Globus pallidus (tissue), 1 donor: ENCODE results near the gene CCNH.

Experiments used
- DNase-seq: peaks from one replicate; pipeline ENCODE4 v3.0.0-alpha.2; 2015; ENCODE audit warnings: low spot score

CCNH gene

GRCh38 chr5:87412630-87413342 lies at the start of gene CCNH:
TSS of gene CCNH (minus strand) at chr5:87412930. CDS start at chr5:87412794, 136 bp downstream.
- peak; percentile 99 for DNase-seq

GRCh38 chr5:87457706-87458105 lies 45.0 kb upstream of the CCNH start:
- DNase-seq = no peak

DNA sequence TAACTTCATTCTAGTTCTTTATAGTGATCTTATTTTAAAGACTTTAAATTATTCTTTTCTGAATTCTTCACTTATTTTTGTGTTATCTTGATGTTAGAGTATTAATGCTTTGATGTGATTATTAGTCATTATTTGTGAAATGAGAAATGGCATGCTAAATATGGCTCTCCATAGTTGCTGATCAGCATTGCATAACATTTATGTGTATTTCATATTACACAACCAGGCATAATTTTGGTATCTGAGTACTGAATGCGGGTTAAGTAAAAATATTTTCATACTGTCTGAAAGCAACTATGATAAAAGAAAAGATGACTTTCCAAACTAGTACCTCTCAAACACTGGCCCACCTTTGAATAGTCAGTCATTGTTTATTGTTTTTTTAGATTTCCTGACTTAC lies 41.1 kb upstream of the CCNH start:
- DNase-seq = no peak

DNA sequence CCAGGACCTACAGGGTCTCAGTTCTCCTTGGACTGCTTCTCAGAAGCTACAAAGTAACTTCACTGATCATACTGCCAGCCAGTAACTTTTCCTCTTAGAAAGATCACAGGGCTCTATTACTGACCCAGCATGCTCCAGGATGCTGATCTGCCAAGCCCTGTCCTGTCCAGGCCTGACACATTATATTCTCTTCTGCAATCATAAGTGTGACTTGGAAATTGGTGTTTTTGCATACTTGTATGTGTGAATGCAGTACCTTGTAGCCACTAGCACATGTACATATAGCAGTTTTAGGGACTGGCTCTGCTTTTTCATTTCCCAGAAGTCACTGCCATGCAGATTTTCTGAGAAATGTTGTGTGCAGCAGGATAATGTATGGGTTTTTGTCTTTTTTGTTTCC lies 40.1 kb upstream of the CCNH start:
- DNase-seq = no peak

GRCh38 chr5:87442419-87442818 lies 29.7 kb upstream of the CCNH start:
- no peak for DNase-seq

- DNase-seq = no peak
Measured at GRCh38 chr5:87438231-87438630, 25.5 kb upstream of the CCNH start.

DNA sequence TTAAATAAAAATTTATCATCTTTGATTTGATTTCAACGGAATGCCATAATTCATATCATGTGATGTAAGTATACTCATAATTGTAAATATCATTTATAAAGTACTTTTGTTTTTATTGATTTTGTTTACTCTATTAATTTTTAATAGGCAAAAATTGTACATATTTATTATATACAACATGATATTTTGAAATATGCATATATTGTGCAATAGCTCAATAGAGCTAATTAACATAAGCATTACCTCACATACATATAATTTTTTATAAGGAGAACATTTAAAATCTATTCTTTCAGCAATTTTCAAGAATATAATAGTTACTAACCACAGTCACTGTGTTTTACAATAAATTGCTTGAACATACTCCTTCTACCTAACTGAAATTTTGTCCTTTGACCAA lies 25.0 kb upstream of the CCNH start:
- no peak for DNase-seq

DNA sequence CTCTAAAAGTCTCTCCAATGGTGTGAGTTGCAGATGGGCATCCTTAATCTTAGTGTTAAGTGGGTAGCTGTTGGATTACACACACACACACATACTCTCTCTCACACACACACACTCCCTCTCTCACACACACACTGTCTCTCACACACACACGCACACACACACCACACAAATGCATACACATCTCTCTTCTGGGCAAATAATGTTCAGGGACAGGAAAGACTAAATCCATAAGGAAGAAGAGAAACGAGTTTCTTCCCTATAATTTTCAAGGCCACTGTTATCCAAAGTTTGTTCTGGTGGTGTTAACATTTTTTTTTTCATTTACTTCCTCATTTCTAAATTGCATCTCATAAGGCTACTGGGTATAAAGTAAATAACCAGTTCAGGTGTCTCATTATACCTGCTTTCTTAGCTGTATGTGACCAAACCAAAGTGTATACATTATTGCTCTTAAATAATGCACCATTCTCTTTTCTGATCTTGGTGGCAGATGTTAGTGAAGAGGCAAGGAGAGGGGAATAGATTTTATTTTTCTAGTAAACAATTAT lies 22.5 kb upstream of the CCNH start:
- DNase-seq = no peak

- no peak for DNase-seq
Measured at GRCh38 chr5:87434461-87434860, 21.7 kb upstream of the CCNH start.

- no peak for DNase-seq
Measured at GRCh38 chr5:87433945-87434344, 21.2 kb upstream of the CCNH start.

- DNase-seq = no peak
Measured at GRCh38 chr5:87432460-87432859, 19.7 kb upstream of the CCNH start.

- no peak for DNase-seq
Measured at GRCh38 chr5:87430863-87431457, 18.2 kb upstream of the CCNH start.

- DNase-seq = no peak
Measured at GRCh38 chr5:87423755-87424154, 11.0 kb upstream of the CCNH start.

DNA sequence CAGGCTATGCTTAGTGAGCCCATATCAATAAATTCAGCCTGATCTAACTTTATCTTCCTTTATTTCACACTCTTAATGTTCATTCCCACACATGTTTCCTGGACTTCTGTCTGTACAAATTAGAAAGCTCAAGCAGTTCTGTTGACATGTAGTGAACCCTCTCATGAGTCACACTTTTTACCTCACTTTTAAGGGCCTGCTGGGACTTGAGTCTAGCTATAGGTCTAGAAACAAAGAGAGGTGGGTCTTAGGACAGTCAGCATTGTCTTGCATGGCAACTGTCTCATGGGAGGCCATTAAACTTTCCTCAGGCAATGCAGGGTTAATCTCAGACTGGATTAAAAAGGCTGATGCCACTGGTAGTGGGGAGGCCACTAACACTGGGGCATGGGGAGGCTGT lies 8.6 kb upstream of the CCNH start:
- DNase-seq = no peak

DNA sequence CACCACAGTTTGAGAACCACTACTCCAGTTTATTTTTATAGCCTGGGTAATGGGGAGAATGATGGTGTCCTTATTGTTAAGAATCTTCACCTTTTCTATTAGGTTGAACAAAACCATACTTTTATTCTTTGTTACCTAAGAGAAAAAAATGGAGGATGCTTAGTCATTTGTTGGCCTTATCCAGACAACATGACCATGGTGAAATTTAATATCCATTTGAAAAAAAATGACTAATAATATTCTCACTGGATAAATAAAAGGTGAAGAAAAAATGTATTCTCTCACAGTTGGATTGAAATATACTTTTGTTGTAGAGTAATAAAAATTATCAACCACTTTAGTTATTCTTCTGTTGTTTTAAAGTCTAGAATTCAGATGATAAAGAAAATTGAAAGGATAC lies 5.8 kb upstream of the CCNH start:
- DNase-seq = no peak

DNA sequence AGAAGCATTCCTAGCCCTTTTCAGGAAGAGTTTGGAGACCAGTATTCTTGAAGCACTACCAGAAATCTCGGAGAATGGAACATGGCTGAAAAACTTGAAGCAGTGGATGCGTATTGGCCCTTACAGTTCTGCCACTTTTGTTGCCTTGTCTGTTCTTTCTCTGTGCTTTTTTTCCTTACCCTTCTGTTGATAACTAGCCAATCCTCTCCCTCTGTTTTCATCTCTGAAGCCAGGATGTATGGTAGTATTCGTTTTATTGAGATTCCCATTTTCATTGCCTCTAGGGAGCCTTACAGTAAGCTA lies 564 bp upstream of the CCNH start:
- DNase-seq = no peak

- DNase-seq = peak; percentile 58
Measured at GRCh38 chr5:87411973-87412629, 629 bp downstream of the CCNH start.

DNA sequence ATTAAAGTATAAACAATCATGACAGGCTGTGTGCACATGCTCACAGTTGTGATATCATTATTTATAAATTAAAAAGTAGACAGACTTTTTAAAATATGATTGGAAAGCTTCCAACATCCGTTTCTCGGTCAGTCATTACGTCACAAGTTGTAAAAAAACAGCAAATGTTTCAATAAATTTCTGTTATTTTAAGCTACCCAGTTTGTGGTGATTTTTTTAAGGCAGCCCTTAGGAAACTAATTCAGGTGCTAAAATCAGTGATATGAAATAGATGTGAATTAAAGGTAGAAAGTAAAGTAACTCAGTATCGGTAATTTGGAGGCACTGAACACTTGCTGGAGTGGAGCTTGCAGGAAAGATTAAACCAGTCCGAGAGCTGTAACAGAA lies 1.2 kb downstream of the CCNH start:
- no peak for DNase-seq

DNA sequence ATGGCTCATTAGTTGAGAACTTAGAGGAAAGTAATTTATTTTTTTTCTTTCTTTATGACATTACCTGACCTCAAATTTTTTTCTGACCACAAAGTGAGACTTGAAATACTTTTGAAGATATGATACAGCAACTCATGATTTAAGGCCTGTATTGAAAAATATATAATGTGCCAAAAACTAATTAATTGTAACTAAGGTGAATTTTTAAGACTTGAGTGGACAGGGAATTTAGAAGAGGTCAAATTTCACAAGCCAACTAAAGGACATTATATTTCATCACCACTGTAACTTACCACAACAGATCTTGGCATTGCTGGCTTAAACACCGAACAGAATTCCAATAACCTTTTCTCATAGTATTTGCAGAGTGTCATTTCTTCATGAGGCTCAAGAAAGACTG lies 1.8 kb downstream of the CCNH start:
- DNase-seq = no peak

GRCh38 chr5:87408204-87408603 lies 4.5 kb downstream of the CCNH start:
- DNase-seq = no peak

DNA sequence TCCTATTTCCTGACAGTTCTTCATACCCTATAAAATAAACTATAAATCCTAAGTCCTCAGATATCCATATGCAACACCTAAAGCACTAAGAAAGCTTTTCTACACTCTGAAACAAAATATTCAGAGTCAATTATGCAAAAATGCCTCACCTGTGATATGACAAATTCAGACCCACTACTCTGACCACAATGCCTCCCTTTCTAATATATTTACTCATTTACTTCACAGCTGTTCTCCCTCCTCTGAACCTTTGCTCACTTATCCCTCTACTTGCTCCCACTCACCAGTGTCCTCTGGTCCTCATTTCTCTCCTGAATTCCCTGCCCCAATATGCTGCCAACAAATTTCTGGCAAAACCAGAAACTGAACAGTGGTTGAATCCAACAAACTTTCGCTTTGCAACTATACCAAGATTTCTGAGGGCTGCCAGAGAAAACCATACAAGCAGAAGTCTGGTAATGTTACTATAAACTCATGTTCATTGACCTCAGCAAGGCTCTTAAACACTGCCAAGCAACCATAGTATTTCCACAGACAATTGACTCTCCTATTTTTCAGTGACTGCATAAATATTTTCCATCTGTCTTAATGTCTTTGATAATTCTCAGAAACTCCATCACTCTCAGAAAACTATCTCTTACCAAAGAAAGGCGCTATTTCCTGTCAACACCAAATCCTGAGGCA lies 7.1 kb downstream of the CCNH start:
- no peak for DNase-seq

GRCh38 chr5:87404359-87404758 lies 8.4 kb downstream of the CCNH start:
- DNase-seq = no peak

DNA sequence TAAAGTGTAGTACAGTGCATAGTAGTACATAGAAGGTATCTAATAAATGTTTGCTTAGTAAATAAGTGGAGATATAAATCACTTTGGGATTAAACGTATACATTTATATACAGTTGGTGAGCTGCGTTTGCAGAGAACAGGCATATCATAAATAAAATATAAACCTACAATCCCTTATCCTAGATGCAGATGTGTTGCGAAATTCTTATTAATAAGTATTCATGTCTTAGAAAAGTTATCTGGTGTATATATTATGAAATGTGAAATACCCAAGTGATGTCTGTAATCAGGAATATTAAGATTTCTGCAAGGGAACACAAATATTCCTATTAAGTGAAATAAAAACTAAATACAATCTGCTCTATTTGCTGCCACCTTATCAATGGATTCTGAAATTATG lies 8.8 kb downstream of the CCNH start:
- DNase-seq = no peak
